H1 (cell line): ENCODE data around the gene PARM1. TPM values are rescaled to one million over a fixed set of nuclear protein-coding genes. Genes with fewer than 3 reads are reported as not detected.

Experiments used
- CTCF ChIA-PET: fragments of 300-600 bp; sonication (Branson Sonifier 250); formaldehyde crosslinking; loops from one replicate; lab custom pipeline; 2021; ENCODE audit not compliant: partially characterized antibody; lab: Charles Lee
- POLR2A ChIA-PET: fragments of 300-600 bp; sonication (Branson Sonifier 250); formaldehyde crosslinking; loops from one replicate; lab custom pipeline; 2021; ENCODE audit warnings: inconsistent platforms; ENCODE audit not compliant: partially characterized antibody; lab: Charles Lee
- DNase-seq, 2 experiments: peaks; one replicate each; pipeline versions ENCODE4 v3.0.0 to v3.0.0-alpha.2; 2010 to 2022; ENCODE audit warnings: low spot score in 2 of 2, low read depth in 1 of 2, mixed read lengths in 1 of 2
- FAIRE-seq: peaks from 2 replicates; lab custom pipeline; 2011; peaks lifted over from hg19 to GRCh38; lab: Jason Lieb, UNC
- H2AFZ ChIP-seq: 2 replicates; pipeline ENCODE4 v1.8.1; 2012; ENCODE audit warnings: low read length, inconsistent platforms
- H2AK5ac ChIP-seq: 2 replicates; pipeline ENCODE4 v1.6.1; 2013; ENCODE audit warnings: low read depth, low read length
- H2BK120ac ChIP-seq: replicated peaks from 2 replicates; pipeline ENCODE3; 2013; ENCODE audit warnings: low read depth, low read length, inconsistent platforms
- H2BK12ac ChIP-seq: 2 replicates; pipeline ENCODE4 v1.6.1; 2013; ENCODE audit warnings: low read depth, low read length
- H2BK15ac ChIP-seq: 2 replicates; pipeline ENCODE4 v1.6.1; 2013; ENCODE audit warnings: low read length
- H2BK20ac ChIP-seq: 2 replicates; pipeline ENCODE4 v1.6.1; 2013; ENCODE audit warnings: low read length
- H2BK5ac ChIP-seq: 2 replicates; pipeline ENCODE4 v1.6.1; 2013; ENCODE audit warnings: low read depth, low read length
- H3K14ac ChIP-seq: 2 replicates; pipeline ENCODE4 v1.6.1; 2013; ENCODE audit warnings: inconsistent platforms; ENCODE audit not compliant: insufficient read length
- H3K18ac ChIP-seq: 2 replicates; pipeline ENCODE4 v1.6.1; 2013; ENCODE audit warnings: low read length; ENCODE audit errors: extremely low read depth
- H3K23ac ChIP-seq: 2 replicates; pipeline ENCODE4 v1.6.1; 2013; ENCODE audit warnings: inconsistent platforms; ENCODE audit not compliant: insufficient read length
- H3K23me2 ChIP-seq: 2 replicates; pipeline ENCODE4 v1.6.1; 2013; ENCODE audit warnings: low read depth, low read length
- H3K27ac ChIP-seq: 2 replicates; pipeline ENCODE4 v1.6.1; 2011; ENCODE audit warnings: low read depth, low read length, inconsistent platforms
- H3K27me3 ChIP-seq, 4 experiments: replicated peaks in 1 of 4; 1 replicate in 1 of 4; 2 replicates in 3 of 4; pipeline versions ENCODE4 v1.6.1 to v1.8.1; 2011 to 2013; ENCODE audit warnings: low read length in 3 of 4, mild to moderate bottlenecking in 3 of 4, inconsistent platforms in 2 of 4, mixed read lengths in 2 of 4, moderate library complexity in 1 of 4; ENCODE audit not compliant: control insufficient read depth in 3 of 4, insufficient read depth in 3 of 4; ENCODE audit errors: extremely low read depth in 1 of 4
- H3K36me3 ChIP-seq, 4 experiments: 2 replicates each; pipeline versions ENCODE4 v1.6.1 to v1.8.1; 2011 to 2013; ENCODE audit warnings: mild to moderate bottlenecking in 4 of 4, low read length in 3 of 4, moderate library complexity in 2 of 4, control low read depth in 1 of 4, inconsistent platforms in 1 of 4; ENCODE audit not compliant: insufficient read depth in 4 of 4, control insufficient read depth in 2 of 4
- H3K4ac ChIP-seq: replicated peaks from 2 replicates; pipeline ENCODE3; 2013; ENCODE audit warnings: low read length, low read depth, mixed read lengths, inconsistent platforms; ENCODE audit not compliant: insufficient read length
- H3K4me1 ChIP-seq, 4 experiments: replicated peaks in 1 of 4; 1 replicate in 1 of 4; 2 replicates in 3 of 4; pipeline versions ENCODE4 v1.6.1 to v1.8.1; 2011 to 2013; ENCODE audit warnings: low read length in 3 of 4, inconsistent platforms in 2 of 4, mixed read lengths in 1 of 4; ENCODE audit not compliant: insufficient read depth in 4 of 4, control insufficient read depth in 3 of 4
- H3K4me2 ChIP-seq, 2 experiments: 2 replicates each; pipeline versions ENCODE4 v1.6.1 to v1.8.1; 2011 to 2013; ENCODE audit warnings: low read depth in 2 of 2, low read length in 2 of 2, control low read depth in 1 of 2, inconsistent platforms in 1 of 2, mild to moderate bottlenecking in 1 of 2; ENCODE audit not compliant: insufficient read depth in 1 of 2
- H3K4me3 ChIP-seq, 4 experiments: fragments of 200-600, 300-600 bp in 1 of 4; sonication (generic), shearing (Covaris generic), sonication (Bioruptor Twin) in 1 of 4; 2 replicates each; pipeline versions ENCODE4 v1.5.1 to v1.8.1; 2011 to 2016; ENCODE audit warnings: low read length in 4 of 4, low read depth in 3 of 4, control low read depth in 2 of 4, inconsistent platforms in 2 of 4, mild to moderate bottlenecking in 2 of 4, mixed read lengths in 1 of 4, moderate library complexity in 1 of 4; ENCODE audit not compliant: insufficient read depth in 2 of 4; ENCODE audit errors: extremely low read depth in 1 of 4
- H3K56ac ChIP-seq: replicated peaks from 2 replicates; pipeline ENCODE3; 2013; ENCODE audit warnings: low read depth, mild to moderate bottlenecking, mixed read lengths, low read length, inconsistent platforms; ENCODE audit not compliant: insufficient read length
- H3K79me1 ChIP-seq: 2 replicates; pipeline ENCODE4 v1.6.1; 2013; ENCODE audit warnings: low read depth, low read length, control low read depth
- H3K79me2 ChIP-seq, 2 experiments: 2 replicates each; pipeline versions ENCODE4 v1.6.1 to v1.8.1; 2012 to 2013; ENCODE audit warnings: low read length in 2 of 2, mild to moderate bottlenecking in 2 of 2, inconsistent platforms in 1 of 2; ENCODE audit not compliant: insufficient read depth in 2 of 2, control insufficient read depth in 1 of 2
- H3K9ac ChIP-seq, 4 experiments: replicated peaks in 1 of 4; 1 replicate in 1 of 4; 2 replicates in 3 of 4; pipeline versions ENCODE4 v1.6.1 to v1.8.1; 2011 to 2013; ENCODE audit warnings: low read depth in 3 of 4, low read length in 3 of 4, control low read depth in 2 of 4, mild to moderate bottlenecking in 2 of 4, moderate library complexity in 2 of 4, inconsistent platforms in 1 of 4; ENCODE audit errors: extremely low read depth in 1 of 4
- H3K9me3 ChIP-seq, 2 experiments: 2 replicates each; pipeline versions ENCODE4 v1.6.1 to v1.8.1; 2012 to 2013; ENCODE audit warnings: mild to moderate bottlenecking in 2 of 2, moderate library complexity in 2 of 2, control low read depth in 1 of 2, inconsistent platforms in 1 of 2, low read depth in 1 of 2, low read length in 1 of 2, mixed read lengths in 1 of 2; ENCODE audit not compliant: insufficient read depth in 2 of 2
- H4K20me1 ChIP-seq, 2 experiments: replicated peaks in 1 of 2; 2 replicates each; pipeline versions ENCODE3 to v1.8.1; 2011 to 2013; ENCODE audit warnings: inconsistent platforms in 2 of 2, low read length in 2 of 2, mild to moderate bottlenecking in 1 of 2; ENCODE audit not compliant: insufficient read depth in 2 of 2, control insufficient read depth in 1 of 2
- H4K5ac ChIP-seq: 2 replicates; pipeline ENCODE4 v1.6.1; 2013; ENCODE audit warnings: low read length, low read depth, mixed read lengths, inconsistent platforms; ENCODE audit not compliant: insufficient read length
- H4K8ac ChIP-seq: 2 replicates; pipeline ENCODE4 v1.8.0; 2013; ENCODE audit warnings: mild to moderate bottlenecking, moderate library complexity, low read length, inconsistent platforms; ENCODE audit not compliant: insufficient read depth; ENCODE audit errors: extremely low read depth
- H4K91ac ChIP-seq: replicated peaks from 2 replicates; pipeline ENCODE3; 2013; ENCODE audit warnings: low read length, mixed read lengths, inconsistent platforms; ENCODE audit not compliant: insufficient read length
- CEBPB ChIP-seq: IDR thresholded peaks from 2 replicates; pipeline ENCODE4 v1.6.1; 2012; ENCODE audit warnings: low read depth, low read length
- EP300 ChIP-seq, 2 experiments: IDR thresholded peaks; 1 replicate in 1 of 2; 2 replicates in 1 of 2; pipeline ENCODE4 v1.6.1; 2011 to 2012; ENCODE audit warnings: low read depth in 2 of 2, low read length in 2 of 2, mild to moderate bottlenecking in 2 of 2, borderline replicate concordance in 1 of 2, inconsistent platforms in 1 of 2, moderate library complexity in 1 of 2
- FOSL1 ChIP-seq: IDR thresholded peaks from 2 replicates; pipeline ENCODE4 v1.6.1; 2011; ENCODE audit warnings: mild to moderate bottlenecking, low read depth, low read length, moderate library complexity; ENCODE audit not compliant: insufficient read depth
- KDM4A ChIP-seq: IDR thresholded peaks from one replicate; pipeline ENCODE4 v1.7.1; 2012; ENCODE audit warnings: low read depth, mild to moderate bottlenecking, moderate library complexity, low read length, inconsistent platforms; ENCODE audit not compliant: severe bottlenecking
- SIRT6 ChIP-seq: IDR thresholded peaks from one replicate; pipeline ENCODE4 v1.7.1; 2012; ENCODE audit warnings: low read length, inconsistent platforms
- TBP ChIP-seq: IDR thresholded peaks from 2 replicates; pipeline ENCODE4 v1.6.1; 2011; ENCODE audit warnings: low read depth, low read length, improper control_type of control experiment
- WGBS, 2 experiments: shearing (Covaris generic) in 1 of 2; methylation state at CpG; one replicate each; pipeline versions ENCODE4 v1.1.6 to v1.1.7; 2013 to 2015; ENCODE audit warnings: low lambda C conversion rate in 2 of 2, mixed read lengths in 2 of 2, inconsistent platforms in 1 of 2, low coverage in 1 of 2, missing lambda C conversion rate in 1 of 2; ENCODE audit not compliant: insufficient replicate concordance in 2 of 2, insufficient coverage in 1 of 2, insufficient read length in 1 of 2; ENCODE audit errors: extremely low coverage in 1 of 2, missing lambda C conversion rate in 1 of 2; 5-methylcytosine and 5-hydroxymethylcytosine counted together
- polyA plus RNA-seq, 7 experiments: library from polyadenylated mRNA; depleted of rRNA in 3 of 7; stranded (reverse) in 5 of 7; unstranded in 2 of 7; fragments of >200 nt in 5 of 7; fragments of 200-250 nt in 2 of 7; gene quantifications; 1 replicate in 5 of 7; 2 replicates in 1 of 7; 4 replicates in 1 of 7; pipeline versions ENCODE4 v1.2.1 to v1.2.3, GENCODE V29; 2011 to 2013; ENCODE audit warnings: missing spikeins in 2 of 7, mixed read lengths in 2 of 7
- total RNA-seq: library from RNA; stranded (reverse); fragmentation: NEBNext Ultra II Directional; extraction: Animal tissue kit (Norgen Biotek cat#: 25700); gene quantifications from 2 replicates; pipeline ENCODE4 v1.2.1, GENCODE V29; 2021

PARM1 gene
- total and polyA plus RNA-seq, 2 of the 8 experiments (the other 6 are each of a cell fraction or from before 2014, with no cell fraction given), result 2.0 to 5.3 TPM

DNA sequence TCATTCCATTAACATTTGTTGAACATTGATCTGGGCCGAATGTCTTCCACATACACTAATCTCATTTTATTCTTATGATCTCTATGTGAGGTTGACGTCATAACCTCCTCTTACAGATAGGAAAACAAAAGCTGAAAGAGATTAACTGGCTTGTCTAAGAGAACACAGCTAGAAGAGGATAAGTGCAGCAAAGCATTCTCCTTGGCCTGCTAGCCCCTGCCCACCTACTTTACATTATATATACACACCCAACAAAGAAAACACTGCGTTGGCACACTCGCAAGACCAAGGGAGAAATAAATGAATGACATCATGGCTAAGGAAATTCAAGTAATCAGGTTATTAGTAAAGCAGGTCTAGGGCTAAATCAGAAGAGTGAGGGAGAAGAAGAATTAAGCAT, 138.4 kb downstream of the PARM1 start:
- Histone ChIP-seq H3K79me1 (no peaks in the 10 kb centered on the region), H3K79me2 (no peaks in the 10 kb centered on the region), H2AK5ac (no peak overlapping the region), H2BK12ac (no peak overlapping the region), H3K4me2 (no peak overlapping the region), H2BK15ac (no peak overlapping the region), H2AFZ (no peak overlapping the region), H4K20me1 (no peaks in the 10 kb centered on the region), H2BK5ac (no peak overlapping the region), H3K23ac (no peak overlapping the region), H3K4me1 (no peaks in the 10 kb centered on the region), H4K5ac (no peak overlapping the region), H3K14ac (no peak overlapping the region), H3K27me3 (no peaks in the 10 kb centered on the region), H3K36me3 (no peaks in the 10 kb centered on the region), H3K23me2 (no peaks in the 10 kb centered on the region), H3K4ac (no peak overlapping the region), H3K4me3 (no peak overlapping the region), H4K91ac (no peak overlapping the region), H4K8ac (no peak overlapping the region), H3K9me3 (no peaks in the 10 kb centered on the region), H3K27ac (no peak overlapping the region), H2BK120ac (no peak overlapping the region)
- 90% methylated on average over 4 of the region's 4 CpGs; no CpG with 5 or more reads in 1 of the 2 experiments for WGBS, 2 experiments
- DNase-seq, result no peak
- CTCF ChIA-PET, result no interaction called here
- TF ChIP-seq CEBPB, result no peak
- no peak for TF ChIP-seq SIRT6
- TF ChIP-seq EP300 (IDR thresholded peaks at IDR 0.05; ENCODE audit: borderline replicate concordance in 1 of 2, low read depth in 2 of 2, low read length in 2 of 2), result no peak
- TF ChIP-seq FOSL1, result no peak
- TF ChIP-seq KDM4A, result no peak
- TF ChIP-seq TBP, result no peak
- TF ChIP-seq, all 59 proteins: peak for 0
- Histone ChIP-seq H2BK20ac (no peak overlapping the region), H3K9ac (no peak overlapping the region), H3K56ac (no peak overlapping the region), H3K18ac (no peak overlapping the region)
- POLR2A ChIA-PET, result no interaction called here
- no peak for FAIRE-seq
